22Rv1 (cell line): ENCODE results near the gene FREM2.

Experiments used
- H3K27ac ChIP-seq: fragments of 450-650 bp; 2 replicates; pipeline ENCODE4 v1.5.1; 2017
- ZFX ChIP-seq: fragments of 450-650 bp; IDR thresholded peaks from 2 replicates; pipeline ENCODE4 v1.6.1; 2017; ENCODE audit warnings: antibody characterized with exemption, borderline replicate concordance
- TF ChIP-seq, protein P1 (sequence below): fragments of 450-650 bp; IDR thresholded peaks from 2 replicates; pipeline ENCODE4 v1.5.1; 2017; ENCODE audit warnings: mild to moderate bottlenecking

FREM2 gene

GRCh38 chr13:38702669-38703068 lies 15.8 kb downstream of the FREM2 start:
- no peak for TF ChIP-seq ZFX
- TF ChIP-seq, protein P1, sequence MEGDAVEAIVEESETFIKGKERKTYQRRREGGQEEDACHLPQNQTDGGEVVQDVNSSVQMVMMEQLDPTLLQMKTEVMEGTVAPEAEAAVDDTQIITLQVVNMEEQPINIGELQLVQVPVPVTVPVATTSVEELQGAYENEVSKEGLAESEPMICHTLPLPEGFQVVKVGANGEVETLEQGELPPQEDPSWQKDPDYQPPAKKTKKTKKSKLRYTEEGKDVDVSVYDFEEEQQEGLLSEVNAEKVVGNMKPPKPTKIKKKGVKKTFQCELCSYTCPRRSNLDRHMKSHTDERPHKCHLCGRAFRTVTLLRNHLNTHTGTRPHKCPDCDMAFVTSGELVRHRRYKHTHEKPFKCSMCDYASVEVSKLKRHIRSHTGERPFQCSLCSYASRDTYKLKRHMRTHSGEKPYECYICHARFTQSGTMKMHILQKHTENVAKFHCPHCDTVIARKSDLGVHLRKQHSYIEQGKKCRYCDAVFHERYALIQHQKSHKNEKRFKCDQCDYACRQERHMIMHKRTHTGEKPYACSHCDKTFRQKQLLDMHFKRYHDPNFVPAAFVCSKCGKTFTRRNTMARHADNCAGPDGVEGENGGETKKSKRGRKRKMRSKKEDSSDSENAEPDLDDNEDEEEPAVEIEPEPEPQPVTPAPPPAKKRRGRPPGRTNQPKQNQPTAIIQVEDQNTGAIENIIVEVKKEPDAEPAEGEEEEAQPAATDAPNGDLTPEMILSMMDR: no peak
- no peak overlapping the region for H3K27ac ChIP-seq

GRCh38 chr13:38703255-38703654 lies 16.4 kb downstream of the FREM2 start:
- TF ChIP-seq ZFX: no peak
- TF ChIP-seq, protein P1: no peak
- no peak overlapping the region for H3K27ac ChIP-seq

- TF ChIP-seq ZFX: no peak
- TF ChIP-seq, protein P1: no peak
- no peak overlapping the region for H3K27ac ChIP-seq
Measured at GRCh38 chr13:38705365-38705764, 18.5 kb downstream of the FREM2 start.

- no peak for TF ChIP-seq ZFX
- TF ChIP-seq, protein P1: no peak
- no peak overlapping the region for H3K27ac ChIP-seq
Measured at GRCh38 chr13:38707460-38707859, 20.6 kb downstream of the FREM2 start.

GRCh38 chr13:38713046-38713445 lies 26.2 kb downstream of the FREM2 start:
- TF ChIP-seq, protein P1: no peak
- TF ChIP-seq ZFX: no peak
- no peak overlapping the region for H3K27ac ChIP-seq

GRCh38 chr13:38718374-38718773 lies 31.5 kb downstream of the FREM2 start:
- H3K27ac ChIP-seq: no peak overlapping the region
- TF ChIP-seq ZFX: no peak
- TF ChIP-seq, protein P1: no peak

DNA sequence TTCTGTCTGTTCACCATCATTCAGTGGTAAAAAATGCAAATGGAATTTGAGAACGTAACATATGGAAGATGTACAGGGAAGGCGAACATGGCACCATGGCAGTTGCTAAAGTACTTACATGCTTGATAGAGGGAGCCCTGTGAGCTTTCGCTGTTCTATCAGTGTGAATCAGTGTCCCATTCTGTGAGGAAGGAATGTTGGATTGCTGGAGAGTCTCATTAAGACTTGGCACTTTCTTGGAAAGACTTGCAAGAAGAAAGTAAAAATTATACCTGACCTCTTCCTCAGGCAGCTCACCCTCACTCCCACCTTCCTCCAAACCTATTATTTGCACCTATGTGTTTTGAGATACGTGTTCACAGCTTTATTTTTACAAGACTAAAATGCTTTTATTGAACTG lies 43.5 kb downstream of the FREM2 start:
- TF ChIP-seq ZFX: no peak
- TF ChIP-seq, protein P1: no peak
- no peak overlapping the region for H3K27ac ChIP-seq
